Mucosa of descending colon (tissue), 3 donors: ENCODE measurements around the gene TICAM1. TPM values are rescaled to one million over a fixed set of nuclear protein-coding genes. Genes with fewer than 3 reads are reported as not detected.
"Not testable (repeated sequence)": the region's sequence is repeated elsewhere in the genome, so short reads cannot be mapped to it uniquely, and the experiment has no call there.

Experiments
- ATAC-seq: fragments of 200-7000 bp; cut with Tn5 transposase; one replicate; pipeline ENCODE4 v1.9.1; 2020; ENCODE audit warnings: mild to moderate bottlenecking, moderate library complexity
- DNase-seq, 3 donors: peaks; one replicate each; pipeline ENCODE4 v3.0.0-alpha.2; 2020
- H3K36me3 ChIP-seq: fragments of 200-600 bp; one replicate; pipeline ENCODE4 v1.8.0; 2021; ENCODE audit warnings: low read depth, mild to moderate bottlenecking
- H3K4me1 ChIP-seq: fragments of 200-600 bp; one replicate; pipeline ENCODE4 v1.8.0; 2021; ENCODE audit warnings: low read depth, mild to moderate bottlenecking
- H3K4me3 ChIP-seq: fragments of 200-600 bp; one replicate; pipeline ENCODE4 v1.8.0; 2021; ENCODE audit warnings: mild to moderate bottlenecking
- H3K9me3 ChIP-seq: fragments of 200-600 bp; one replicate; pipeline ENCODE4 v1.8.0; 2021; ENCODE audit warnings: mild to moderate bottlenecking
- intact Hi-C, 2 donors: fragments of 100-400 bp; cut with DNase I in 1 of 2; cut with micrococcal nuclease in 1 of 2; formaldehyde crosslinking; loops; one replicate each; pipeline versions ENCODE4 v1.11.0 to v1.11.1; 2022; cut with DNase I, micrococcal nuclease
- total RNA-seq, 3 donors: library from RNA; stranded (reverse); fragmentation: NEBNext Ultra II Directional in 2 of 3; extraction: Animal tissue kit (Norgen Biotek cat#: 25700) in 2 of 3; gene quantifications; one replicate each; pipeline versions ENCODE4 v1.2.1 to v1.2.4, GENCODE V29; 2021 to 2023
- TF ChIP-seq, protein P1 (sequence below): fragments of 200-600 bp; IDR thresholded peaks from one replicate; pipeline ENCODE4 v1.8.0; 2022; ENCODE audit warnings: antibody characterized with exemption, mild to moderate bottlenecking
- donor health status: DM: no; HTN: no; CAD: no; lungs with moderate emphysema.
- donor health status: DM: no; HTN: no; CAD: no.
- donor health status: DM: no; HTN: yes; CAD: no.

The TICAM1 gene
- total RNA-seq, 3 donors from 2014 or later: 24.1 to 37.4 (median 26.4) TPM

- Histone ChIP-seq H3K9me3 (no peaks in the 10 kb centered on the region), H3K4me3 (no peak overlapping the region), H3K4me1 (no peaks in the 10 kb centered on the region), H3K36me3 (peaks cover 6% of the 10 kb centered on the region)
- DNase-seq (no peak), ATAC-seq (no peak)
- intact Hi-C loops: no loop called here
- TF ChIP-seq, protein P1, sequence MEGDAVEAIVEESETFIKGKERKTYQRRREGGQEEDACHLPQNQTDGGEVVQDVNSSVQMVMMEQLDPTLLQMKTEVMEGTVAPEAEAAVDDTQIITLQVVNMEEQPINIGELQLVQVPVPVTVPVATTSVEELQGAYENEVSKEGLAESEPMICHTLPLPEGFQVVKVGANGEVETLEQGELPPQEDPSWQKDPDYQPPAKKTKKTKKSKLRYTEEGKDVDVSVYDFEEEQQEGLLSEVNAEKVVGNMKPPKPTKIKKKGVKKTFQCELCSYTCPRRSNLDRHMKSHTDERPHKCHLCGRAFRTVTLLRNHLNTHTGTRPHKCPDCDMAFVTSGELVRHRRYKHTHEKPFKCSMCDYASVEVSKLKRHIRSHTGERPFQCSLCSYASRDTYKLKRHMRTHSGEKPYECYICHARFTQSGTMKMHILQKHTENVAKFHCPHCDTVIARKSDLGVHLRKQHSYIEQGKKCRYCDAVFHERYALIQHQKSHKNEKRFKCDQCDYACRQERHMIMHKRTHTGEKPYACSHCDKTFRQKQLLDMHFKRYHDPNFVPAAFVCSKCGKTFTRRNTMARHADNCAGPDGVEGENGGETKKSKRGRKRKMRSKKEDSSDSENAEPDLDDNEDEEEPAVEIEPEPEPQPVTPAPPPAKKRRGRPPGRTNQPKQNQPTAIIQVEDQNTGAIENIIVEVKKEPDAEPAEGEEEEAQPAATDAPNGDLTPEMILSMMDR: no peak
Observed at GRCh38 chr19:4849019-4849418, 17.5 kb upstream of the TICAM1 start.

GRCh38 chr19:4847190-4847973, 15.9 kb upstream of the TICAM1 start:
- no peak for ATAC-seq
- Histone ChIP-seq H3K4me3 (no peak overlapping the region), H3K9me3 (no peaks in the 10 kb centered on the region), H3K4me1 (peaks cover 4% of the 10 kb centered on the region), H3K36me3 (peaks cover 6% of the 10 kb centered on the region)
- TF ChIP-seq, protein P1: no peak
- intact Hi-C loops: no loop called here
- no peak for DNase-seq

- intact Hi-C loops, H3K4me3 ChIP-seq, DNase-seq, ATAC-seq, H3K9me3 ChIP-seq, H3K4me1 ChIP-seq, H3K36me3 ChIP-seq: not testable (repeated sequence)
Observed at GRCh38 chr19:4845975-4846374, 14.5 kb upstream of the TICAM1 start.

DNA sequence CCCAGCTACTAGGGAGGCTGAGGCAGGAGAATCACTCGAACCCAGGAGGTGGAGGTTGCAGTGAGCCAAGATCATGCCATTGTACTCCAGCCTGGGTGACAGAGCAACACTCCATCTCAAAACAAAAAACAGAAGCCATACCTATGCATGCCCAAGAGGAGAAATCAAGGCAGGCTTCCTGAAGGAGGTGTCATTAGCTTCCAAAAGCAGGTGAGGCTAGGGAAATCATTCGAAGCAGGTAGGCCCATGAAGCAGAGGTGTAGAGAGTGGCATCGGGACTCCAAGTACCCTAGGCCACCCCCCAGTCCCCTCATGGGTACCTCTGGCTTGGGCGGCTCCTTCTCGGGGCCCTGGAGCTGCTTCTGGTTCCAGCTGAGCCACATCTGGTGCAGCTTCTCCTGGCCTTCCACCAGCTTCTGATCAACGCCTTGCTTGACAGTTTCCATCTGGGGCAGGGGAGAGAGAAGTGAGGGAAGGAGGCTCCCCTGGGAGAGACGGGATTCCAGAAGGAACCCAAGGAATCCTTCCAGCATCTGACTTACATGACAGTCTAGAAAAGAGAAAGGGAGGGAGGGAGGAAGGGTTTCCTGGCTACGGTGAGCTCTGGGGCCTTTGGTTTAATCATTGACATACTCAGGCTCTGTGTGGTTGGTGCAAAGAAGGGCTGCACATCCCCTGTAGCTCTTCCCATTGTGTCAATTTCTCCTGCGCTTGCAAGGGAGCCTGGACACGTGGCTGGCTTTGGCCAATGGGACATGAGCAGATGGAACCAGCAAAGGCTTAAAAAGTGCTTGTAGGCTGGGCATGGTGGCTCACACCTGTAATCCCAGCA, 13.1 kb upstream of the TICAM1 start:
- no peak for ATAC-seq
- Histone ChIP-seq H3K4me1 (peaks cover 4% of the 10 kb centered on the region), H3K9me3 (no peaks in the 10 kb centered on the region), H3K36me3 (peaks cover 6% of the 10 kb centered on the region), H3K4me3 (no peak overlapping the region)
- no peak for DNase-seq
- TF ChIP-seq, protein P1: no peak
- intact Hi-C loops: no loop called here

DNA sequence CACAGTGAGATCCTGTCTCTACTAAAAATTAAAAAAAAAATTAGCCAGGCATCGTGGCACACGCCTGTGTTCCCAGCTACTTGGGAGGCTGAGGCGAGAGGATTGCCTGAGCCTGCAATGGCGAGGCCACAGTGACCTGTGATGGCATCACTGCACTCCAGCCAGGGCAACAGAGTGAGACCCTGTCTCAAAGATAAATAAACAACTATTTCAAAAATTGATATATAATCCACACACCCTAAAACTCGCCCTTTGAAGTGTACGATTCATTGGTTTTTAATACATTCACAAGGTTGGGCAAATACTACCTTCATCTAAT, 12.1 kb upstream of the TICAM1 start:
- DNase-seq: no peak
- Histone ChIP-seq H3K9me3 (no peaks in the 10 kb centered on the region), H3K4me1 (peaks cover 4% of the 10 kb centered on the region), H3K4me3 (no peak overlapping the region), H3K36me3 (peaks cover 6% of the 10 kb centered on the region)
- no peak for ATAC-seq
- intact Hi-C loops: no loop called here
- TF ChIP-seq, protein P1: no peak

DNA sequence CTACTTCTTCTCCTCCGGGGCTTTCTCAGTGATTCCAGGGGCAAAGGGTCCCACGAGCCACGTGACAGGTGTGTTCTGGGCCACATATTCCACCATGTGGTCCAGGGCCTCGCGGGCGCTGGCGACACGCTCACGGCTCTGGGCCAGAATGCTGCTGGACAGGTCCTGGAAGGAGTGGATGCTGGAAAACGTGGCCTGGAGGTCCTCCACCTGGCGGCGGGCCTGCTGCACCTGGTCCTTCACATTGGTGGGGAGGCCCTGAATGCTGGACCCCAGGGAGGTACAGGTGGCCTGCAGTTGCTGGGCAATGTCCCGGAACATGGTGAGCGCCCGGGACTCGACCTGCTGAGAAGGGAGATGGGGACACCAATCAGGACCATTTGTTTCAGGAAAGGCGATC, 7.7 kb upstream of the TICAM1 start:
- Histone ChIP-seq H3K9me3 (no peaks in the 10 kb centered on the region), H3K4me1 (peaks cover 10% of the 10 kb centered on the region), H3K36me3 (no peaks in the 10 kb centered on the region), H3K4me3 (no peak overlapping the region)
- intact Hi-C loops: no loop called here
- ATAC-seq: no peak
- TF ChIP-seq, protein P1: no peak
- no peak for DNase-seq
